Neuronal stem cell (in vitro differentiated cells): ENCODE measurements around the gene SLC25A2.

Experiments used
- DNase-seq: peaks from one replicate; pipeline ENCODE4 v3.0.0-alpha.2; 2013; ENCODE audit warnings: low spot score
- H2AFZ ChIP-seq: one replicate; pipeline ENCODE4 v1.6.1; 2013; ENCODE audit warnings: mild to moderate bottlenecking, low read length, inconsistent platforms
- H2AK5ac ChIP-seq: 2 replicates; pipeline ENCODE4 v1.6.1; 2013; ENCODE audit warnings: low read depth, mild to moderate bottlenecking, inconsistent platforms, low read length, moderate library complexity, mixed read lengths
- H2BK120ac ChIP-seq: 2 replicates; pipeline ENCODE4 v1.6.1; 2013; ENCODE audit warnings: low read depth, mild to moderate bottlenecking, inconsistent platforms, low read length, moderate library complexity, mixed read lengths
- H2BK12ac ChIP-seq: one replicate; pipeline ENCODE4 v1.6.1; 2013; ENCODE audit warnings: low read length, inconsistent platforms
- H2BK15ac ChIP-seq: 2 replicates; pipeline ENCODE4 v1.6.1; 2013; ENCODE audit warnings: mild to moderate bottlenecking, low read length, inconsistent platforms, mixed read lengths
- H2BK5ac ChIP-seq: one replicate; pipeline ENCODE4 v1.6.1; 2013; ENCODE audit warnings: inconsistent platforms, mild to moderate bottlenecking, low read length, moderate library complexity
- H3K14ac ChIP-seq: one replicate; pipeline ENCODE4 v1.6.1; 2013; ENCODE audit warnings: low read length, inconsistent platforms
- H3K18ac ChIP-seq: 2 replicates; pipeline ENCODE4 v1.6.1; 2013; ENCODE audit warnings: low read length, inconsistent platforms
- H3K23ac ChIP-seq: 2 replicates; pipeline ENCODE4 v1.6.1; 2013; ENCODE audit warnings: low read depth, mild to moderate bottlenecking, mixed read lengths, low read length, inconsistent platforms; ENCODE audit not compliant: poor library complexity
- H3K27ac ChIP-seq: replicated peaks from 3 replicates; pipeline ENCODE4 v1.5.1; 2013; ENCODE audit warnings: low read length, inconsistent platforms
- H3K27me3 ChIP-seq, 3 experiments: 2 replicates each; pipeline ENCODE4 v1.6.1; 2013; ENCODE audit warnings: low read length in 3 of 3, mild to moderate bottlenecking in 2 of 3, inconsistent platforms in 1 of 3, low read depth in 1 of 3, mixed read lengths in 1 of 3, moderate library complexity in 1 of 3; ENCODE audit not compliant: control insufficient read depth in 3 of 3, insufficient read depth in 3 of 3
- H3K36me3 ChIP-seq, 2 donors: replicated peaks in 1 of 2; 2 replicates each; pipeline ENCODE4 v1.6.1; 2013; ENCODE audit warnings: low read length in 2 of 2; ENCODE audit not compliant: control insufficient read depth in 2 of 2, insufficient read depth in 2 of 2
- H3K4ac ChIP-seq: 2 replicates; pipeline ENCODE4 v1.6.1; 2013; ENCODE audit warnings: inconsistent platforms, mild to moderate bottlenecking, low read length, moderate library complexity
- H3K4me1 ChIP-seq, 2 donors: 1 replicate in 1 of 2; 2 replicates in 1 of 2; pipeline ENCODE4 v1.6.1; 2013; ENCODE audit warnings: low read length in 2 of 2, low read depth in 1 of 2; ENCODE audit not compliant: control insufficient read depth in 2 of 2, insufficient read depth in 1 of 2
- H3K4me2 ChIP-seq: one replicate; pipeline ENCODE4 v1.6.1; 2013; ENCODE audit warnings: mild to moderate bottlenecking, low read length, inconsistent platforms; ENCODE audit not compliant: insufficient read depth, poor library complexity, severe bottlenecking
- H3K4me3 ChIP-seq, 2 donors: 2 replicates each; pipeline ENCODE4 v1.5.1; 2013; ENCODE audit warnings: low read length in 2 of 2, mild to moderate bottlenecking in 2 of 2, inconsistent platforms in 1 of 2, moderate library complexity in 1 of 2
- H3K79me1 ChIP-seq: one replicate; pipeline ENCODE4 v1.6.1; 2013; ENCODE audit warnings: low read depth, mild to moderate bottlenecking, inconsistent platforms, low read length, moderate library complexity
- H3K9ac ChIP-seq: one replicate; pipeline ENCODE4 v1.6.1; 2013; ENCODE audit warnings: mild to moderate bottlenecking, low read depth, low read length, inconsistent platforms; ENCODE audit not compliant: poor library complexity
- H3K9me3 ChIP-seq, 2 donors: replicated peaks in 1 of 2; 2 replicates each; pipeline versions ENCODE3 to v1.6.1; 2013; ENCODE audit warnings: low read length in 2 of 2, mild to moderate bottlenecking in 2 of 2, inconsistent platforms in 1 of 2, low read depth in 1 of 2, mixed read lengths in 1 of 2, moderate library complexity in 1 of 2; ENCODE audit not compliant: control insufficient read depth in 2 of 2, insufficient read depth in 1 of 2
- H4K8ac ChIP-seq: one replicate; pipeline ENCODE4 v1.6.1; 2013; ENCODE audit warnings: low read depth, mild to moderate bottlenecking, inconsistent platforms, low read length, moderate library complexity
- H4K91ac ChIP-seq: one replicate; pipeline ENCODE4 v1.6.1; 2013; ENCODE audit warnings: low read length, low read depth, mild to moderate bottlenecking, inconsistent platforms; ENCODE audit not compliant: poor library complexity
- WGBS, 2 donors: extraction: QIAGEN DNeasy Blood & Tissue Kit; methylation state at CpG; one replicate each; pipeline ENCODE4 v1.1.7; 2013; ENCODE audit warnings: missing lambda C conversion rate in 2 of 2, mixed read lengths in 1 of 2; ENCODE audit not compliant: insufficient read length in 2 of 2, insufficient replicate concordance in 1 of 2; ENCODE audit errors: extremely low coverage in 2 of 2; 5-methylcytosine and 5-hydroxymethylcytosine counted together

Gene SLC25A2

GRCh38 chr5:141306630-141307029, 2.8 kb upstream of the SLC25A2 start:
- no peak overlapping the region for H3K4me3 ChIP-seq
- H3K9me3 ChIP-seq, result peaks cover 24 to 48% of the 10 kb centered on the region in 2 donors
- no peaks in the 10 kb centered on the region for H3K27me3 ChIP-seq
- H2AFZ ChIP-seq, result no peak overlapping the region
- DNase-seq, result no peak
- no peak overlapping the region for H2BK15ac ChIP-seq
- H3K79me1 ChIP-seq, result peaks cover 3% of the 10 kb centered on the region
- H2BK5ac ChIP-seq, result no peak overlapping the region
- H3K9ac ChIP-seq, result no peak overlapping the region
- no peak overlapping the region for H3K27ac ChIP-seq
- H3K18ac ChIP-seq, result no peak overlapping the region
- no peak overlapping the region for H3K23ac ChIP-seq
- H2BK12ac ChIP-seq, result no peak overlapping the region
- no peak overlapping the region for H4K91ac ChIP-seq
- no peak overlapping the region for H3K4ac ChIP-seq
- H3K14ac ChIP-seq, result no peak overlapping the region
- no CpG with 5 or more reads among the region's 1 CpG for WGBS, 2 donors
- no peak overlapping the region for H2AK5ac ChIP-seq
- H3K4me1 ChIP-seq, result no peaks in the 10 kb centered on the region
- H3K36me3 ChIP-seq, result peaks cover 0 to 4% of the 10 kb centered on the region in 2 donors
- no peak overlapping the region for H2BK120ac ChIP-seq
- no peak overlapping the region for H3K4me2 ChIP-seq
- no peak overlapping the region for H4K8ac ChIP-seq

GRCh38 chr5:141298376-141298775, 5.5 kb downstream of the SLC25A2 start:
- Histone ChIP-seq H2BK15ac (no peak overlapping the region), H3K9me3 (peaks cover 6 to 23% of the 10 kb centered on the region in 2 donors), H4K8ac (no peak overlapping the region), H2BK12ac (no peak overlapping the region), H4K91ac (no peak overlapping the region), H3K4me3 (no peak overlapping the region), H3K18ac (no peak overlapping the region), H2BK120ac (no peak overlapping the region), H3K14ac (no peak overlapping the region), H3K4me1 (no peaks in the 10 kb centered on the region), H3K36me3 (no peaks in the 10 kb centered on the region), H2BK5ac (no peak overlapping the region), H3K79me1 (no peaks in the 10 kb centered on the region), H3K23ac (no peak overlapping the region), H2AK5ac (no peak overlapping the region), H3K4me2 (no peak overlapping the region), H2AFZ (no peak overlapping the region), H3K9ac (no peak overlapping the region), H3K4ac (no peak overlapping the region), H3K27me3 (no peaks in the 10 kb centered on the region), H3K27ac (no peak overlapping the region)
- no CpG with 5 or more reads among the region's 4 CpGs for WGBS, 2 donors
- DNase-seq, result no peak

GRCh38 chr5:141272906-141273305, 30.9 kb downstream of the SLC25A2 start:
- H3K27ac ChIP-seq, result no peak overlapping the region
- H3K4ac ChIP-seq, result no peak overlapping the region
- H3K4me1 ChIP-seq, result no peaks in the 10 kb centered on the region
- H3K36me3 ChIP-seq, result no peaks in the 10 kb centered on the region
- H2BK120ac ChIP-seq, result no peak overlapping the region
- no peak overlapping the region for H2BK15ac ChIP-seq
- no peak overlapping the region for H3K18ac ChIP-seq
- no peaks in the 10 kb centered on the region for H3K79me1 ChIP-seq
- no peak overlapping the region for H3K4me3 ChIP-seq
- DNase-seq, result no peak
- no peak overlapping the region for H4K8ac ChIP-seq
- H3K23ac ChIP-seq, result no peak overlapping the region
- H3K9me3 ChIP-seq, result peaks cover 18 to 36% of the 10 kb centered on the region in 2 donors
- no peak overlapping the region for H2AK5ac ChIP-seq
- no peak overlapping the region for H2AFZ ChIP-seq
- H3K9ac ChIP-seq, result no peak overlapping the region
- no peak overlapping the region for H2BK12ac ChIP-seq
- no peak overlapping the region for H4K91ac ChIP-seq
- no peak overlapping the region for H2BK5ac ChIP-seq
- no peak overlapping the region for H3K4me2 ChIP-seq
- H3K14ac ChIP-seq, result no peak overlapping the region
- WGBS, 2 donors, result no CpG with 5 or more reads among the region's 3 CpGs
- no peaks in the 10 kb centered on the region for H3K27me3 ChIP-seq

GRCh38 chr5:141269195-141269594, 34.7 kb downstream of the SLC25A2 start:
- Histone ChIP-seq H4K91ac (no peak overlapping the region), H3K4me3 (no peak overlapping the region), H3K18ac (no peak overlapping the region), H3K27ac (no peak overlapping the region), H3K4me1 (no peaks in the 10 kb centered on the region), H4K8ac (no peak overlapping the region), H3K23ac (no peak overlapping the region), H3K36me3 (peaks cover 0 to 2% of the 10 kb centered on the region in 2 donors), H2BK5ac (no peak overlapping the region), H2BK120ac (no peak overlapping the region), H3K14ac (no peak overlapping the region), H3K4me2 (no peak overlapping the region), H3K27me3 (no peaks in the 10 kb centered on the region), H3K9me3 (peaks cover 24 to 36% of the 10 kb centered on the region in 2 donors), H2BK15ac (no peak overlapping the region), H3K79me1 (no peaks in the 10 kb centered on the region), H2AK5ac (no peak overlapping the region), H2BK12ac (no peak overlapping the region), H3K4ac (no peak overlapping the region), H3K9ac (no peak overlapping the region), H2AFZ (no peak overlapping the region)
- DNase-seq, result no peak
- no CpG with 5 or more reads among the region's 4 CpGs for WGBS, 2 donors
